Measurements from ENCODE around the gene GGCX.
"Not testable (repeated sequence)": the region's sequence is repeated elsewhere in the genome, so short reads cannot be mapped to it uniquely, and the experiment has no call there.

GGCX gene

DNA sequence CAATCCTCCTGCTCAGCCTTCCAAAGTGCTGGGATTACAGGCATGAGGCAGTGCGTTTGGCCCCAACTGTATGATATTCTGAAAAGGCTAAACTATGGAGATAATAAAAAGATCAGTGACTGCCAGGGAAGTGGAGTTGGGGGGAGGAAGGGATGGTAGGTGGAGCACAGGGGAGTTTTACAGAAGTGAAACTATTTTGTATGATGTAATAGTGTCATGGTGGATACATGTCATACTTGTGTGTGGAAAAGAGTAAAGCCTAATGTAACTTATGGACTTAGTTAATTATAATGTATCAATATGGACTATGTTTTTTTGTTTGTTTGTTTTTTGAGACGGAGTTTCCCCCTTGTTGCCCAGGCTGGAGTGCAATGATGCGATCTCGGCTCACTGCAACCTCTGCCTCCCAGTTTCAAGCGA is 2.9 kb upstream of the GGCX start:
- no peak for DNase-seq

DNA sequence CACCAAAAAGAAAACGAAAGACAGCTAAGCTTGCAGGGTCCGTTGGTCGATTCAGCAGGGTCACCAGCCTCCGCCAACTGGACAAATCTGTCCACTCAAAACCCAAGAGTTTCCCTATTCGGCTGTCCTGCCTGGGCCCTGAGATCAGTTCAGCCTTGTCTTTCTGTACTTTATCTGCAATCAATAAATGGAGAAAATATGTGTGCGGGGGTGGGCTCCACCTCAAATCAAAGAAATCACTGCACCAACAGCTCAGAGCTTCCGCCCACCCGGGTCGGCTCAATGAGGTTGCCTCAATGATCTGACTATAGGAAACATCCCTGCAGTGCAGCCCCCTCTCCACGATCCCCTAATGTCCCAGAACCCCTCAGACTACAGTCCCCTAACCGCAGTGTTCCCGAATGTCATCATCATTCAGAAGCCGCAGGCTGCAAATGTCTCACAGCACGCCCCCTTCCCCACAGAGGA is 447 bp downstream of the GGCX start:
- no peak for DNase-seq

DNA sequence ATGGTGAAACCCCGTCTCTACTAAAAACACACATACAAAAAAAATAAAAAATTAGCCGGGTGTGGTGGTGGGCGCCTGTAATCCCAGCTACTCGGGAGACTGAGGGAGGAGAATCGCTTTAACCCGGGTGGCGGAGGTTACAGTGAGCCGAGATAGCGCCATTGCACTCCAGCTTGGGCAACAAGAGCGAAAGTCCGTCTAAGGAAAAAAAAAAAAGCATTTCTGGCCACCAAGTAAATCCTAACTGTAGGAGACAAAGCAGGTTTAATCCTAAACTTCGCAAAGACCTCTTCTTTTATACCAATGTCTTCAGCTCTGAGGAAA is 928 bp downstream of the GGCX start:
- DNase-seq = not testable (repeated sequence)

DNA sequence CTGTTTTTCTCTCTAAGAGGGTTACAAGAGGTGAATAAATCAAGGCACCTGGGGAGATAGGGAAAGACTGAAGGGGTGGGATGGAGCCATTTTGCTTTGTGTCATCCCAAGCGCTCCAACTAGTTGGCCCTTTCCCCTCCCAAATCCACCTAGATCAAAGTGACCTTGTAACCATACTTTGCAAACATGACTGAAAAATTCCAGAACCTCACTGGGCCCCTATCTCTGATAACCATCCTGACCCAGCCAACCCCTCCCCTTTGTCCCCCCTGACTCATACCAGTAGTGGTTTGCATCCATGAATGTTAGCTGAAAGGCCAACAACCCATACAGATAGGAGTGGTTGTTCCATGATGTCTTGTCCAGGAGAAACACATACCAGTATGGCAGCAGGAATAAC is 3.1 kb downstream of the GGCX start:
- no peak for DNase-seq

DNA sequence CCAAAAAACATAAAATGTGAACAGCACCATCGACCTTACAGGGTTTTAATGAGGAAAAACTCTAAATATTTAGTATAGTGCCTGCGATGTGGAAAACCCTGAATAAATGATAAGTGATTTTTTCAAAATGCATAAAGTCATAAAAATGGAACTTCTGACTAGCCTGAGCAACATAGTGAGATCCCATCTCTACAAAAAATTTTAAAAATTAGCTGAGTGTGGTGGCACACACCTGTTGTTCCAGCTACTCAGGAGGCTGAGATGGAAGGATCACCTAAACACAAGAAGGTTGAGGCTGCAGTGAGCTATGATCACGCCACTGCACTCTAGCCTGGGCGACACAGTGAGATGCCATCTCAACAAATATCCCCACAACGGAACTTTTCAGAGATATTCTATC is 4.2 kb downstream of the GGCX start:
- DNase-seq = no peak

DNA sequence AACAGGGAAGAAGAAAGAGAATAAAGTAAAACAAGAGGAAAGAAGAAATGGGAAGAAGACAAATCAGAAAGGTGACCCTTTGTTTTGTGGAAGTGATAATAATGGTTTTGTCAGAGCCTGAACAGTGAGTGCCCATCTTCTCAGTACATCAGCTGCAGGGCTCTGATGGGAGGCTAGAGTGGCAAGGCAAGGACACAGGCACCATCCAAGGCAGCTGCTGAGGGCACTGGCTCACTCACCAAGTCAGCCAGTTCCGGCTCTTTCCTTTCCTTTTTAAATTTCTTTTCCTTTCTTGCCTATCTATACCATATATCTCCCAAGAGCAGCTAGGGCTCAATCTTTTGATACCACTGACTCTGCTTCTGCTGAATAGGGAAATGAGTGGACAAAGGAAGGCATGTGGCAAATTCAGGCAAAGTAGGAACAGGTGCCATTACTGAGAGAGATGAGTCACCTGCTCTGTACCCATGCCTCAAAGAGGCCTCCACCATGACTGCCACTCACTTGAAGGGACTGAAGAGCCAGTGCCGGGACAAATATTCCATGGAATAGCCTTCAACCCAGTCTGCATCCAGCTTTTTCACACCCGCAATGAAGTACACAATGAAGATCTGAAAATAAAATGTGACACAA is 6.2 kb downstream of the GGCX start:
- DNase-seq = no peak

DNA sequence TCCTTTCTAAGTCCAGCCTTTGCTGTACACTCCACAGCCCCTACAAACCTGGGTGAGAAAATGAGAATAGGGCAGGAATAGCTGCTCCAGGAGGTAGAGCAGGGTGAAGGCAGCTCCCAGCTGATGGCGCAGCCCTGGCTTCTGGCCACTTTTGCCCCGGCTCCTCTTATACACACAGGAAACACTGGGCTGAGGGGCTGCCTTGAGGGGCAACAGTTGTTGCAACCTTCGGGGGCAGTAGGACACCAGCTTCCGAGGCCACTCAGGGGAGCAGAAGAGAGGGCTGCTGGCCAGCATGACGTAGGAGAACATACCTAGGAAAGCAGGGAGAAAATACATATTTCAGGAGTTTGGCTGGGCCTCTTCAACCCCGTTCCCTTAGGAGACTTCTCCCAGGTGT is 8.1 kb downstream of the GGCX start:
- DNase-seq = no peak

DNA sequence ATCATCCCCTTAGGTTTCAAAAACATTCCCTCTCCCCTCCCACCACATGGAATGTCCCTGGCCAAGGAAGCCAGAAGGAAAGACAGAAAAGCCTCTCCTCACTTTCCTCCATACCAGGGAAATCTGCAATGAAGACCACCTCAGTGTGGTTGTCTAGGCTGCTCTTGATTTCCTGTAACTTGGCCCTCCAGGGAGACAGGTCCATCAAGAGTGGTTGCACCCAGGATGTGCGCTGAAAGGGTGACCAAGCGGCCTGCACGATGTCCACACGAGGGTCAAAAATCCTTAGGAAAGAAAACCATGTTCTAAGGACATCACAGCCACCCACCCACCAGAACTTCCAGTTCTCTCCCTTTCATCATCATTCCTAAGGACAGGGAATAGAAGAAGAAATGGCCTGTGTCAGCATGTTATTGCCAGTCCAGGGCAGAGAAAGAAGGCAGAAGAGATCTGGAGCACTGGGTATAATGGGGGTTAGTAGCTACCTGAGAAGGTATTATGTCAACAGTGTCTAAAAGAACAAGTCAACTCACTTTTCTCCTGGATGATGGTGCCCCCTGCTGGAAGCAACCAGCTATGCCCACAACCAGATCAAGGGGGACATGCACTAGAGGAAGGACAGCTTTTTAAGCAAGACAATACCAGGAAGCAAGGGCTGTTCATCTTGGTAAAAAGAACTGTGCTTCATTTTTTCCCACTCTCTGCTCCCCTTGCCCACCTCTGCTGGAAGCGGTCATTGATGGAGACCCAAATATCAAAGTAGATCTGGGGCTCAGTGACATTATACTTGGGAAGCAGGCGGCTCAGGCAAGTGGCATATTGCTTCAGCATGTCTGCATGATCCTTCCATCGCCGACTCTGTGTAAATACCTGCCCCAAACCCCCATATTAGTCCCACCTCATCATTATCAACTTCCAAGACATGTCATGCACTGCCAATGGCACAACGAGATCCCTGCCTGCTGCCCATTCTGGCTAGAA is 9.3 kb downstream of the GGCX start:
- DNase-seq = peak; percentile 89

DNA sequence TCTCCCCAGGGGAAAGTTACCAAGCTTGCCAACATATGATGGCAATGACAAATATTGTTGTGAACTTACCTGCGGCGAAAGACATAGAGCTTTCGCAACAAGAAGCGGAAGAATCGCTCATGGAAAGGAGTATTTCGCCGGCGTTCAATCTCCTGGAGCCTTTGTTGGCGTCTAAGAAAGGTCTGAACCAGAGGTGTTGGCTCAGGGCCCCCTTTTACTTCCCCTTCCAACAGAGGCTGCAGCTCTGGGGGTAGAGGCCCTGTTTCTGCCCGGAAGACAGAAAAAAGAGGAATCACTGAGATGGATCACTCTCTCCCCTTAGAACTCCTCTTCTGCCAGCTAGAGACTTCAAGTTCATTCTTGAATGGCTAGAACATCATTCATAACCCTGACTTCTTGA is 10.8 kb downstream of the GGCX start:
- no peak for DNase-seq

DNA sequence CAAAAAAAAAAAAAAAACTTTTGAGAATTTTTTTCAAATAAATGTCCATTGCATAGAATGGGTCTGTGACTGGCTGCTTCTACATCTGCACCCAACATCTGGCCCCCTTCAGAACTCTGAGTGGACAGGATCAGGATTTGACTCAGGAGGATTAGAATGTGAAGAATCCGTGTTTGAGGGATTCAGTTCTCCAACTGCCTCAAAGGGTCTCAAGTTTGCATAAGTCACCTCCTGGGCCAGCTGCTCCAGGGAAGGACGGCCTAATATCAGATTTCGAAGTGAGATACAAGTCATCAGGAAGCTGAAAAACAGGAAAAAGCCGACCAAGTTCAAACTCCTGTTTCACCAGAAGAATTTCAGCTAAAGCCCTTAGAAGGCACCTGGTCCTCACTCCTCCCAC is 11.5 kb downstream of the GGCX start:
- DNase-seq = no peak

DNA sequence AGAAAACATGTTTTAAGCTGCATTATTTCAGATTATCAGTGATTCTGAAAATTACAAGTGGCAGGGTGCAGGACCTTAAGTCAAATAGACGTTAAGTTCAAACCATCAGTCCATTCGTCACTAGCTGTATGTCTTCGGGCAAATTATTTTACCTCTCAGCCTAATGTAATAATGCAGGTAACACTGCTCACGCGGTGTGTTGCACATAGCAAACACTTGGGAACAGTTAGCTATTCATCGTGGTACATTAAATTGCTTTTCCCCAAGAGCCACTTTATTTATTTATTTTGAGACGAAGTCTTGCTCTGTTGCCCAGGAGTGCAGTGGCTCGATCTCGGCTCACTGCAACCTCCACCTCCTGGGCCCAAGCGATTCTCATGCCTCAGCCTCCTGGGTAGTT is 12.2 kb downstream of the GGCX start:
- DNase-seq = no peak

DNA sequence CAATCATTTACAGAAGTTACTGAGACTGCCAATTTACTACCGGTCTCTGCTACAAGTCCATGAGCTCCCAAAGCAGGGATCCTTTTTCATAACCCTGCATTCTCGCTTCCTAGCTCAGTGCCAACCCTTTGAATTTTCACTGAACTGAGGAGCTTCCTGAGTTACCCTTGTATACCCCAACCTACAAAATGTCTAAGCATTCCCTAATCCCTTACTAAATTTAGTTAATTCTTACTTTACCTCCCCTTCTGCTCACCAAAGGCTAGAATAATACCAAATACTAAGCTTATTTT is 12.7 kb downstream of the GGCX start:
- DNase-seq = no peak

DNA sequence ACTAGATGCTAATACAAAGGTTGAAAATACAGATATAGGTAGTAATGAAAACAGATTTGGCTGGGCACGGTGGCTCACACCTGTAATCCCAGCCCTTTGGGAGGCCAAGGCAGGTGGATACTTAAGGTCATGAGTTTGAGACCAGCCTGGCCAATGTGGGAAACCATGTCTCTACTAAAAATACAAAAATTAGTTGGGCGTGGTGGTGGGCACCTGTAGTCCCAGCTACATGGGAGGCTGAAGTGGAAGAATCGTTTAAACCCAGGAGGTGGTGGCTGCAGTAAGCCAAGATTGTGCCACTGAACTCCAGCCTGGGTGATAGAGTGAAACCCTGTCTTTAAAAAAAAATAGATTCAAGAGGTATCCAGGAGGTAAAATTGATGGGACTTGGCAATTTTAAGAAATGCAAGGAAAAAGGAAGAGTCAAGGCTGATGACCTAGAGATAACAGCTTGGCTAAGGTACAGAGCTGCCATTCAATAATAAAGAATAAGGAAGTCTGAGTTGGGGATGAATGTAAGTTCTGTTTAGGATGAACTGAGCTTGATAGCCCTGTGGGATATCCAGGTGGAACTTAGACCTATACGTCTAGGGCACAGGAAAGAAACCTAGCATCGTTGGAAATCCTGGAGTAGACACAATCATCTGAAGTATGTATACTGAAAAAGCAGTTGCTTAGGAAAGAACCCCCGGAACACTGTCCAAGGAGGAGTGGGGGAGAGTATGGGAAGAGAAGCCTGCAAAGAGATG is 13.3 kb downstream of the GGCX start:
- no peak for DNase-seq

DNA sequence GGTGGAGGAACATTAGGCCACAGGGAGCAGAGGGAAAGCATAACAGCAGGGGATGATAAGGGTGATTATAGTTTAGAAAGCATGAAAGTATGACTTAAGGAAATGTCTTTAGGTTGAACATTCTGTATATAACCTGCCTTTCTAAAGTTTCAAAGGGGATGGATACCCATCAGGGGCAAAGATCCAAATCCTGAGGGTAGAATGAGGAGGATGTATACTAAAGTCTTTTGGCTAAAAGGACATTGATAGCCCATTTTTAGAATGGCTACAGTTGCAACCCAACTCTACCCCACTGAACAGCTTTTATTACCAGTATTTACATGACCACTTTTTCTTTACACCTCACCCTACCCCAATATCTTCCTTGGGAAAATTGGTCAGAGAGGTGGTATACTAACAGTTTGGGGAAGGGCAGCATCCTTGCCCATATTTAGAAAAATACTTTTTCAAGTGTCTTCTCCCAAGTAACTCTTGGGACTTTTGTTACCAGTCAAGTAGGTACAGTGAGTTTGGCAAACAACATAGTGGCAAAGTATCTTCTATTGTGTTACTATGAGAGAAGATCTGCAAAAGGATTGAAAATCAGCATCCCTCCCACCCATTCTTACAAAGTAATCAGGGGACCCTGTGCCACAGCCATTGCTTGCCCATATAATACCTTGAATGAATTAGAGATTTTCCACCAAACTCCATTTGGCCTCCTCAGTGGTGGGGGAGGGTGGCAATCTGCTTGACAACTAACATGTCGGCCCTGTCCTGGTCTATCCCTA is 14.0 kb downstream of the GGCX start:
- peak; percentile 23 for DNase-seq

DNA sequence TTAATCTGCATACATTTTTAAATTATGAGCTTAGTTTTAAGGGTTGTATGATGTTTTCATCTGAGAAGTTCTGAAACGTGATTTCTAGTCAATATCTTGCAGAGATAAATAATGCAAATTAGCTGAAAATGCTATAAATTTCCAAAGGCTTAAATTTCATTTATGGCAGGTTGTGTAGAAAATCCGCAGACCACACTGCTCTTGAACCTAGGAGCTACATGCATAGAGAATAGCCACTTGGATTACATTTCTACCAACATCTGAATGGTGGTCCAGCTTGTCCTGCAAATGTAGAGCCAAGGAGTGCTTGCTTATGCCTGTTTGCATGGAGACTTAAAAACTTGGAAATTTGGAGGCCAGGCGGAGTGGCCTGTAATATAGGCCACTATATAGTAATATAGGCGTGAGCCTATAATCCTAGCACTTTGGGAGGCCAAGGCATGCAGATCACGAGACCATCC is 15.5 kb downstream of the GGCX start:
- DNase-seq = no peak

DNA sequence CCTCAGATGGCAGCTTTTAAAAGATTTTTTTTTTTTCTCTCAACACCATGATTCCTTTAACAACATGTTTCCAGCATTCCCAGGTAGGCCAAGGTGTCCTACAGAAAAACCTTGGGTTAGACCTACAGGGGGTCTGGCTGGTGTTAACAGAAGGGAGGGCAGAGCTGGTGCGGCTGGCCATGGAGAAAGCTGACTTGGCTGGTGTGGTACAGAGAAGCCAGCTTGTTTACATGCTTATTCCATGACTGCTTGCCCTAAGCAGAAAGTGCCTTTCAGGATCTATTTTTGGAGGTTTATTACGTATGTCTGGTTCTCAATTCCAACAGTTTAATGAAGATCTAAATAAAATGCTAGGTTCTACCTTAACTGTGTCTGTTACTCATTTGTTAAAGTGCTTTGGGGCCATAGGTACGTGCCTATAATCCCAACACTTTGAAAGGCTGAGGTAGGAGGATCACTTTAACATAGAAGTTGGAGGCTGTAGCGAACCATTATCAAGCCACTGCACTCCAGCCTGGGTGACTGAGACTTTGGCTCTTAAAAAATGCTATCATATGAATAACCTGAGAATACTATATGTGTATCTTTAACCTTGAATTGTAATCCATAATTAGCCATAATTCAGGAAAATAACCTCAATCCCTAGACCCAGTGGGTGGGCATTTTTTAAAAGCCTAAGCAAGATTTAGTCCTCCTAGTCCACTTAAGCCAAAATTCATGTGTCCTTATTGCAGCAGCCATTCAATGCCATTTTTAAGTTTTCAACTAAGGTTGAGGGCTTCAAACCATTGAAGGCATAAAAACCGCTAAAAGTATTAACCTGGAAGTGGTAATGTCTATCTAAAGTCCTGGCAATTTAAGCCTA is 16.1 kb downstream of the GGCX start:
- peak; percentile 12 for DNase-seq

DNA sequence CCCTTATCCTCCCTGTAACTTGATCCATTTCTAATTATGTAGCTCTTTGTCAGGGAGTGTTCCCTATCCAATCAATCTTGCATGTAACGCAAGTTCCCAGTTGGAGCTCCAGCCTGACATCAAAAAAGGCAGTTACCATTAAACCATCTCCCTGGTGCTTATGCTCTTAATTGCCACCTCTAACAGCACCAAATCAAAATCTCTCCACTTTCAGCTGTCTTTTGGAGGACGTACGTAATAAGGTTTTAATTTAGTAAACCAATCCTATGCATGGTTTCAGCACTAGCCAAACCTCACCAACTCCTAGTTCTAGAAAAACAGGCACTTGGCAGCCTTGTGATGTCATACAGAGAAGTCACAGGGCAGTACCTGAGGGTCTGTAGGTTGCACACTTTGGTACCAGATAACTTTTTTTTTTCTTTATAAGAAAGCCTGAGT is 17.0 kb downstream of the GGCX start:
- peak; percentile 14 for DNase-seq

DNA sequence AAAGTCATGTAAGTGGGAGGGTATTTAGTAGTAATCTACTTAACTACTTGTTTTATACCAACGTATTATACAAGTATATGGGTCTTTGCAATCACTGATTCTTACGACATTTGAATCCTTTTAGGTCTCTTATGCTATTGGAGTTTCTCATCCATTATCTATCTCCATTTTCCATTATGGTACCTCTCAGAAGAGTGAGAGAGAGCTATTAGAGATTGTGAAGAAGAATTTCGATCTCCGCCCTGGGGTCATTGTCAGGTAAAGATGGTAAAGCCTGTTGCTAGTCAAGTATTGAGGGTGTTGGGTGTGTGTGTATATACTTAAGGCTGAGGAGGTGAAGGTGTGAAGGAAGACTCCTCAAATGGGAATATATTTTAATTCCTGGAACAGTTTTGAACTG is 18.5 kb downstream of the GGCX start:
- DNase-seq = no peak

DNA sequence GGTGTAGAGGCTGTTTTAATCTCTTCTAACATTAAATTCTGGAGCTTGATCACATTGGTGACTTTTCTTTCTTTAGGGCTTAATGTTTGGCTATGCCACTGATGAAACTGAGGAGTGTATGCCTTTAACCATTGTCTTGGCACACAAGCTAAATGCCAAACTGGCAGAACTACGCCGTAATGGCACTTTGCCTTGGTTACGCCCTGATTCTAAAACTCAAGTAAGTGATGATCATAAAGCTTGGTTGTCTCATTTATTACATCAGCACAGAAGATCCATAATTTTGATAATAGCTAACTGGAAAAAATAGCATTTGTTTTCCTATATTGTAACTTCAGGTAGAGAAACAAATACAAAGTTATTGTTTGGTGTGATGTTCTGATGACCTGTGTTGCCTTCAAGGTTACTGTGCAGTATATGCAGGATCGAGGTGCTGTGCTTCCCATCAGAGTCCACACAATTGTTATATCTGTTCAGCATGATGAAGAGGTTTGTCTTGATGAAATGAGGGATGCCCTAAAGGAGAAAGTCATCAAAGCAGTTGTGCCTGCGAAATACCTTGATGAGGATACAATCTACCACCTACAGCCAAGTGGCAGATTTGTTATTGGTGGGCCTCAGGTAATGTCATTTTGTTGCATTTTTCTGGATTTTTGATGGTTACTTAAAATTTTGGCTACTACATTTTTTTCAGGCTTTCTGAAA is 19.4 kb downstream of the GGCX start:
- DNase-seq = peak; percentile 16

DNA sequence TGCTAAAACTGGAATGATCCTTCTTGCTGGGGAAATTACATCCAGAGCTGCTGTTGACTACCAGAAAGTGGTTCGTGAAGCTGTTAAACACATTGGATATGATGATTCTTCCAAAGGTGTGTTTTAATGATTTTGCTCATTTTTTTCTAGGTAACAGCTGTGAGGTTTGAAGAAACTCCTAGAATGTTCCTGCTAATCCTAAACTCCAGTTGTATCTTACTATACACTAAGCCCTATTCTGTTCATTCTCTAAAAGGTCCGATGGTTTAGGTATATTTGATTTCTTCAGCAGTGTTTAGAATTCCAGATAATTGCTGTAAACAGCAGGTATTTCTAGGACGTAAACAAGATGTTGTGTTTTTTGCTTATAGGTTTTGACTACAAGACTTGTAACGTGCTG is 20.0 kb downstream of the GGCX start:
- DNase-seq = no peak

DNA sequence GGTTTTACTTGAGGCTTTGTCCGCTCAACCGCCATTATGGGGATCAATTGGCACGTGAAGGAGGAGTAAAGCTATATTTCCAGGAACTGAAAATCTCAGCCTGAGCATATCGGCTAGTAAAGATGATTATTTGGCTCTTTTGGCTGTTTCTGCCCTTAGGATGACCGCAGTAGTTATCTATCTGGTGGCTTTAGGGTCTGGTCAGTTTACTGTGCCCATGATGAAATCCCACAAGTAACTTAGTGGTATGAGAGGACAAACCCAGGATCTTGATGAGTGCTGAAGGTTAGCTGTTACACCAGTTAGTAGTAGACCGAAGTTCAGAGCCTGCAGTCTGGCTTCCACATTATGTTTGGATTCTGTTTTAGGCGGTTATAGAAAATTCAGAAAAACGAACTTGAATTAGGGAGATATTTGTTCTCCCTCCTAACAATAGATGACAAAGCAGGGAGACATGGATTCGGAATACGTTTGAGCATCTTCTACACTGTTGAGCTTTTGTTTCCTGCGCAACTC is 21.1 kb downstream of the GGCX start:
- peak; percentile 37 for DNase-seq

Data from activated CD4-positive, alpha-beta T cell treated with anti-CD3 and anti-CD28 coated beads, Interleukin-2, Interleukin-6, amounts not matched to agents 100 ng/mL and 50 ng/mL, durations not matched to agents 16 hours and 8 hours (primary cell).